Mucosa of descending colon (tissue), 3 donors: ENCODE measurements around the gene USP31. TPM values are rescaled to one million over a fixed set of nuclear protein-coding genes. Genes with fewer than 3 reads are reported as not detected.

Experiments used
- ATAC-seq: fragments of 200-7000 bp; cut with Tn5 transposase; one replicate; pipeline ENCODE4 v1.9.1; 2020; ENCODE audit warnings: mild to moderate bottlenecking, moderate library complexity
- DNase-seq, 3 donors: peaks; one replicate each; pipeline ENCODE4 v3.0.0-alpha.2; 2020
- H3K36me3 ChIP-seq: fragments of 200-600 bp; one replicate; pipeline ENCODE4 v1.8.0; 2021; ENCODE audit warnings: low read depth, mild to moderate bottlenecking
- H3K4me1 ChIP-seq: fragments of 200-600 bp; one replicate; pipeline ENCODE4 v1.8.0; 2021; ENCODE audit warnings: low read depth, mild to moderate bottlenecking
- H3K4me3 ChIP-seq: fragments of 200-600 bp; one replicate; pipeline ENCODE4 v1.8.0; 2021; ENCODE audit warnings: mild to moderate bottlenecking
- H3K9me3 ChIP-seq: fragments of 200-600 bp; one replicate; pipeline ENCODE4 v1.8.0; 2021; ENCODE audit warnings: mild to moderate bottlenecking
- CTCF ChIP-seq: fragments of 200-600 bp; IDR thresholded peaks from one replicate; pipeline ENCODE4 v1.8.0; 2022; ENCODE audit warnings: antibody characterized with exemption, mild to moderate bottlenecking
- intact Hi-C, 2 donors: fragments of 100-400 bp; cut with DNase I in 1 of 2; cut with micrococcal nuclease in 1 of 2; formaldehyde crosslinking; loops; one replicate each; pipeline versions ENCODE4 v1.11.0 to v1.11.1; 2022; cut with DNase I, micrococcal nuclease
- total RNA-seq, 3 donors: library from RNA; stranded (reverse); fragmentation: NEBNext Ultra II Directional in 2 of 3; extraction: Animal tissue kit (Norgen Biotek cat#: 25700) in 2 of 3; gene quantifications; one replicate each; pipeline versions ENCODE4 v1.2.1 to v1.2.4, GENCODE V29; 2021 to 2023
- donor health status: DM: no; HTN: no; CAD: no; lungs with moderate emphysema.
- donor health status: DM: no; HTN: no; CAD: no.
- donor health status: DM: no; HTN: yes; CAD: no.

The USP31 gene
- total RNA-seq, 3 donors from 2014 or later, result 6.5 to 15.1 (median 7.7) TPM

- Histone ChIP-seq H3K36me3 (no peaks in the 10 kb centered on the region), H3K4me1 (peaks cover 4% of the 10 kb centered on the region), H3K9me3 (peaks cover 2% of the 10 kb centered on the region), H3K4me3 (no peak overlapping the region)
- DNase-seq, result no peak
- intact Hi-C loops, result no loop called here
- no peak for TF ChIP-seq CTCF
- ATAC-seq, result peak; percentile 42
These were observed 17.2 kb downstream of the USP31 start for GRCh38 chr16:23131931-23132621.

- ATAC-seq, result no peak
- no peak for DNase-seq
- TF ChIP-seq CTCF, result no peak
- H3K36me3 ChIP-seq, result no peaks in the 10 kb centered on the region
- peaks cover 4% of the 10 kb centered on the region for H3K4me1 ChIP-seq
- H3K4me3 ChIP-seq, result no peak overlapping the region
- no peaks in the 10 kb centered on the region for H3K9me3 ChIP-seq
- intact Hi-C loops, result no loop called here
These were observed 17.8 kb downstream of the USP31 start for GRCh38 chr16:23131436-23131835.

GRCh38 chr16:23131036-23131435, 18.2 kb downstream of the USP31 start:
- Histone ChIP-seq H3K4me3 (no peak overlapping the region), H3K9me3 (no peaks in the 10 kb centered on the region), H3K4me1 (peaks cover 4% of the 10 kb centered on the region), H3K36me3 (no peaks in the 10 kb centered on the region)
- ATAC-seq, result no peak
- DNase-seq, result no peak
- intact Hi-C loops, result no loop called here
- TF ChIP-seq CTCF, result no peak

- DNase-seq (no peak), ATAC-seq (no peak)
- intact Hi-C loops, result no loop called here
- Histone ChIP-seq H3K9me3 (no peaks in the 10 kb centered on the region), H3K4me1 (peaks cover 4% of the 10 kb centered on the region), H3K4me3 (no peak overlapping the region), H3K36me3 (no peaks in the 10 kb centered on the region)
- no peak for TF ChIP-seq CTCF
These were observed 19.6 kb downstream of the USP31 start for GRCh38 chr16:23129686-23130085.

- intact Hi-C loops, result no loop called here
- DNase-seq, result no peak
- H3K36me3 ChIP-seq, result no peaks in the 10 kb centered on the region
- TF ChIP-seq CTCF, result no peak
- no peaks in the 10 kb centered on the region for H3K9me3 ChIP-seq
- H3K4me1 ChIP-seq, result no peaks in the 10 kb centered on the region
- no peak overlapping the region for H3K4me3 ChIP-seq
- ATAC-seq, result no peak
These were observed 21.2 kb downstream of the USP31 start for GRCh38 chr16:23128056-23128455.

GRCh38 chr16:23125277-23125676, 24.0 kb downstream of the USP31 start:
- intact Hi-C loops, result no loop called here
- Histone ChIP-seq H3K9me3 (no peaks in the 10 kb centered on the region), H3K4me1 (peaks cover 6% of the 10 kb centered on the region), H3K4me3 (no peak overlapping the region), H3K36me3 (no peaks in the 10 kb centered on the region)
- ATAC-seq, result no peak
- TF ChIP-seq CTCF, result no peak
- DNase-seq, result no peak
